Astrocyte of the hippocampus (primary cell): ENCODE data around the gene CNTNAP1.

Source experiments
- DNase-seq: peaks from one replicate; pipeline ENCODE4 v3.0.0; 2011; ENCODE audit warnings: low read depth, low spot score

Gene CNTNAP1

DNA sequence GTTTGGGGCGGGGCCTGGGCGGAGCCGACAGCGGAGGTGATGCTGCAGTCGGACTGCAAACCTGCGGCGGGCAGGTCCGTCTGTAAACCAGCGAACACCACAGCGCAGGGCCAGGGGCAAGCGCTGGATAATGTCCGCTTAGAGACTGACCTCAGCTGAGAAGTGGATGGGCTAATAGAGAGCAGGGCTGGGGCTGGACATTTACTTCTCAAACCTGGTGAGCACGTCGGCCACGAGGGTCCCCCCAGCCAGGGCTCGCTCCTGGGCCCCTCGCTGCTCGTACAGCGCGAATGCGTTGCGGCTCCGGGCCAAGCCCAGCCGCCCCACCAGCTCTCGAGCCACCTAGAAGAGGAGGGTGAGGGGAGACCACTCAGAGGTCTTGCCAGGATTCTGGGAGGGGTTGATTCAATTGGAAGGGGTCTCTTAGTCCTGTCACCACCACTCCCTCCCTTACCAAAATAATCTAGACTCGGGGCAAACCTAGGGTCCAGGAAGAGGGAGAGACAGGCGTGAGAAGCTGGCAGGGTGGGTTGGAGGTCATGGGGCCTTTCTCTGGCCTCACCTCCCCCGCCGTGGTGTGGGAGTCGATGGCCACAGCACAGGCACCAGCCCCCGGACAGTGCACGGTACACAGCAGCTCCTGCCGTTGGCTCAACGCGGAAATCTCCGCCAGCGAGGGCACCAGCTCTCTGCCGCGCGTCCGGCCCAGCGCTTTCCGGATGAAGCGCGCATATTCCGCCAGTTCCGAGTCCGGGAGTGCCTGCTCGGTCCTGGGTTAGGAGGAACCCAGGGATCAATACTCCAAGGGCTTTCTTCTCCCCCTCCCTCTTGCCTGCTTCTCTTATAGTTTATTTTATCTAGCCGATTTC is 11.3 kb upstream of the CNTNAP1 start:
- no peak for DNase-seq

DNA sequence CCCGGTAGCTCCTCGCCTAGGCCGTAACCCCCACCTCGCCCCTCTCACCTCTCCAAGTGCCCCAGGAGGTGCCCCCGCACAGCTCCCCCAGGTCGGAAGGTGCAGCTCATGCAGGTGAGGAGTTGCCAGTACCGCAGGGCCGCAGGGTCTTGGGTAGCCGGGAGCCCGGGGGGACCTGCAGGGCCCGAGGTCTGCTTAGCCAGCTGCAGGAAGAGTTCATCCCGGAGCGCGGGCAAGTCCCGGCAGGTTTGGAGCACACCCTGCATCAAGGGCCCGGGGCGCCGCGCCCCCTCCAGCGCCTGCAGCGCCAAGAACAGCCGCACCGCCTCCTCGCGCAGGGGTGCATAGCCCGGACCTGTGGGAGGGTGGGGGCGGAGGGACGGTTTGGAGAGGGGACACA is 10.3 kb upstream of the CNTNAP1 start:
- no peak for DNase-seq

DNA sequence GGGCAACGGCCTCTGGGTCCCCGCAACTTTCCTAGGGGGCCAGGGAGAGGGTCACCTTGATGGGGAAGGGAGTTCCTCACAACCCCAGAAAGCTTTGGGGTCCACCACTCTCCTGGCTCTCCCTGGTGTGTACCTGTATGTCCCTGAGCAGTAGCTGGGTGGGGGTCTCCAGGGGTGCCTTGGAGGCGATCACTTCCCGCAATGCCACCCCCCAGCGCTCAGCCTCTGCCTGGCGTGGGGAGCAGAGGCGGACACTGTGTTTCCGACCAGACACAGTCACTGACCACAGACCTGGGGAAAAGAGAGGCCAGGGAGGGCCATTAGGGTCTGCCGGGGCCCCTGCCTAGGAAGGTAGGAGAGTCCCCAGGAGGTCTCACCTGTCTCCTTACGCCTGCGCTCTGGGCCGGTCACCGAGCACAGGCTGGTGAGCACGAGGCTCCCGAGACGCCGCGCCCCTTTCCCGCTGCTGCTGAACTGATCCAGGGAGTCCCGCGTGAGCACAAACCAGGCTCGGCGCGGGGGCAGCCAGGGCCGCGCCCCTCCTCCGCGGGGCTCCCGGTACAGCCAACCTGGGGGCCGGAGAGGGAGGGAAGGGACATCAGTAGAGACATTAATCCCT is 9.0 kb upstream of the CNTNAP1 start:
- DNase-seq = no peak

DNA sequence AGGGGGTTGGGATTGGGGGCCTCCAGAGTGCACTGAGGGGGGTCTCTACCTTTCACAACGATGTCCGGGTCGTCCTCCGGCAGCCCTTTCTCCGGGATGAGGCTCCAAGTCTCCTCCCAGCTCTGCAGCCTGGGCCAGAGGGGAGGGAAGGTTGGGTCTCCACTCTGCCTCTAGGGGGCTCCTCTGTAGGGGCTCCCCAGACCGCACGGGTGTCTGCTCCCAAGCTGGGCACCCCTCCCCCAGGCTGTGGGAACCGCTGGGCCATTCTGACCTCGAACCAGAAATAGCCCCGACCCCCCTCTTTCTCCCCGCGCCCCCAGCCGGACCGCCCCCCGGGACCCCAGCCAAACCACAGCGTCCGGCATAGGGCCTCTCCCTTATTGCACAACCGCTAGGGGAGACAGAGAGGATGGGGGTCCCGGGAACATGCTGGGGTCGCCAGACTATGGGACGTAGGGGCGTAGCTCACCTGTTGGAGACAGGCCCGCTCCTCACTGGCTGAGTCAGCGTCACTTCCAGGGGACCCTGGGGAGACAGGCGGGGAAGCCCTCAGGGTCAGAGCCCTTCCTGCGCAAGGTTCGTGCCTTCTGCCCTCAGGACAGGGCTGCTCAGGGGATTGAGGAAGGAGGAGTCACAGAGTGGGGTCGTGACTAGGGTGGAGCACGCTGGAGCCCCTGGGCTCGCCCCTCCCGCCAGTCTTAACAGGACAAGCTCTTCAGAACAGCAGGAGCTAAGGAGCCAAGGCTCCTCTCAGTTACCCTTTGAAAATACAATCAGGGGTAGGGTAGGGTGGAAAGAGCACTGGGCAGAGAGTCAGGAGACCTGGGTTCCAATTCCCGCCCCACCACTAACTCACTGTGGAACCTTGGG is 8.2 kb upstream of the CNTNAP1 start:
- DNase-seq = peak; percentile 62

DNA sequence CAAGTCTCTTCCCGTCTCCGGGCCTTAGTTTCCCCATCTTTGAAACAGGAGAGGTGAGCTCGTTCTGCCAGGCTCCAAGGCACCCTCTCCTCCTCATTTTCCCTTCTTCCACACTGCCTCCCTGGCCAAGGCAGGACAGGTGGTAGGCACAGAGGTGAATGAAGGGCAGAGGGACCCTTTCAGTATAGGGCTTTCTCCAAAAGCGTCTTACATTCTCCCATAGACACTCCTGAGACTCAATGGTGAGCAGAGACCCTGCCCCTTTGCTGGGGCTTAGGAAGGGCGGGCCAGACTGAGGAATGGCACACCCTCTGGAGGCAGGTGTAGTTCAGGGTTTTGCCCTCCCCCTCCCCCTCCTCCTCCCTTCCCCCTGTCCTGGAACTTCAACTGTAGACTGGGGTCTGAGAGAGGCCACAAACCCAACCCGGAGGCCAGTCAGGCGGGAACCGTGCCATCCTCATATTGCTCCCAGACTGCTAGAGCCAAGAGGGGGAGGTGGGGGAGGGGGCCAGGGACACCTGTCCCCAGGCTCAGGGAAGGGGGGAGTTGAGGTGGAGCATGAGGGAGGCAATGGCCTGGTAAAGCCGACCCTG is 7.5 kb upstream of the CNTNAP1 start:
- no peak for DNase-seq

DNA sequence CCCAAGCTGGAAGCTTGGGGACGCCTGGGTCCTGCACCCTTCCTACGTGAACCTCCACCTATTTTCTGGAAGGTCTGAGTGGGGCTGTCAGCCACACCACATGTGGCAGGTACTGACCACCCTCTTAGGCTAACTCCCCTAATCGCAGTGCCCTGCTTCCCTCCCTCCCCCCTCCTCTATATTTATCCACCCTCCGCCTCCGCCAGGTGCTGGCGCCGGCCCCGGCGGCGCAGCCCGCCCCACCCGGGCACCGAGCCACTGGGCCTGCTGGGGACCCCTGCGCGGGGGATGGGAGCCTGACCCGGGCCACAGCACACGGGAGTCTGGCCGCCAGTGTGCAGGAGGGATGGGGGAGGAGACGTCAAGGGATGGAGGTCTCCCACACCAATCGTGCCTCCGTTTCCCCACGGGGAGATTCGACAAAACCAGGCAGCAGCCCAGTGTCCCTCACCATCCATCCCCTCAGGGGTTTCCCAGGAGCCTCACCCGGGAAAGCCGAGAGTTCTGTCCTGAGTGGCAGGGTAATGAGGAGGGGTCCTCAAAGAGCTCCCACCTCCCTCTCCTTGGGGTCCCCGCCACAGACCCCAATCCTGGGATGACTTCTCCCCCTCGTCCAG is 6.9 kb upstream of the CNTNAP1 start:
- peak; percentile 47 for DNase-seq

DNA sequence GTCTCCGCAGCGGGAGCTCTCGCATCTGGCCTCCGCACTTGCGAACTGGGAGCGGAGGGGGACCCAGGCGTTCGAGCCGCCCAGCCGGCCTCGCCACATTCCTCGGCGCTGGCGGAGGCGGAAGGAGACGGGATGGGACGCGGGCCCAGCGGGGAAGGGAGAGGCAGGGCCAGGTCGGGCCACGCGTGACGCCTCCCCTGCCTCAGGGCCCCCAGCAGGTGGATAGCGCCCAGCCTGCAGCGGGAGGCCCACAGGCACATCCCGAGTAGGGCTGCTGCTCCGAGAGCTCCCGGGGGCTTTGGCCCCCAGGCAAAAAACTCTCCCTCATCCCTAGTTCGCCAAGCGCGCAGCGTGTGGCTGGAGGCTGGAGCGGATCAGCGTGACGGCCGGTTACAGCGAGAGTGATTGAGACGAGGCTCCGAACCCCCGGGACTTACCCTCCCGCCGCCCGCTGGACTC is 6.3 kb upstream of the CNTNAP1 start:
- peak; percentile 76 for DNase-seq

DNA sequence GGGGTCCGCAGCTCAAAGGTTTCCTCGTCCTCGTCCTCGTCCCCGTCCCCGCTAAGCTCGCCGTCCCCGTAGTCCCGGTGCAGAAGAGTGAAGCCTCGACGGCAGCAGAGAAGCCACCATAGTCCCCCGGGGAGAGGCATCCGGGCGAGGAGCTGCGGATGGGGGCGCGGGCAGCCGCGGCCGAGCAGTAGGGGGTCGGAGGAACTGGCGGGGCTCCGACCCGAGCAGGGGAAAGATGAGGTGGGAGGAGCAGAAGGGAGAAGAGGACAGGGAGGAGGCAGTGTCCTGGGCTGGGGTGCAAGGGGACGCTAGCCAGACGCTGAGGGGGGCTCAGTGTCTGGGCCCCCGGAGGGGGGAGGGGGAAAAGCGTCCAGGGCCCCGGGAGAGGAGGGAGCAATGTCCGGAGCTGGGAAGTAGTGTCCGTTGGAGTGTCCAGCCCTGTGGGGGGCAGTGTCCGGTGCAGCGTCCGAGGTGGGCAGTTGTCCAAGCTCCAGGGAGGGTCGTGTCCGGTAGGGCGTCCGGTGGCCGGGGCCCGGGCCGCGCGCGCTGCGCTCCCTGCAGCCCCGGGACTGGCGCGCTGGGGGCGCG is 5.8 kb upstream of the CNTNAP1 start, which contains the start of gene PLEKHH3:
TSS of gene PLEKHH3 (minus strand) at position 571 of the 588 bp plus-strand sequence. CDS start at position 140, 431 bp downstream.
- DNase-seq = no peak

DNA sequence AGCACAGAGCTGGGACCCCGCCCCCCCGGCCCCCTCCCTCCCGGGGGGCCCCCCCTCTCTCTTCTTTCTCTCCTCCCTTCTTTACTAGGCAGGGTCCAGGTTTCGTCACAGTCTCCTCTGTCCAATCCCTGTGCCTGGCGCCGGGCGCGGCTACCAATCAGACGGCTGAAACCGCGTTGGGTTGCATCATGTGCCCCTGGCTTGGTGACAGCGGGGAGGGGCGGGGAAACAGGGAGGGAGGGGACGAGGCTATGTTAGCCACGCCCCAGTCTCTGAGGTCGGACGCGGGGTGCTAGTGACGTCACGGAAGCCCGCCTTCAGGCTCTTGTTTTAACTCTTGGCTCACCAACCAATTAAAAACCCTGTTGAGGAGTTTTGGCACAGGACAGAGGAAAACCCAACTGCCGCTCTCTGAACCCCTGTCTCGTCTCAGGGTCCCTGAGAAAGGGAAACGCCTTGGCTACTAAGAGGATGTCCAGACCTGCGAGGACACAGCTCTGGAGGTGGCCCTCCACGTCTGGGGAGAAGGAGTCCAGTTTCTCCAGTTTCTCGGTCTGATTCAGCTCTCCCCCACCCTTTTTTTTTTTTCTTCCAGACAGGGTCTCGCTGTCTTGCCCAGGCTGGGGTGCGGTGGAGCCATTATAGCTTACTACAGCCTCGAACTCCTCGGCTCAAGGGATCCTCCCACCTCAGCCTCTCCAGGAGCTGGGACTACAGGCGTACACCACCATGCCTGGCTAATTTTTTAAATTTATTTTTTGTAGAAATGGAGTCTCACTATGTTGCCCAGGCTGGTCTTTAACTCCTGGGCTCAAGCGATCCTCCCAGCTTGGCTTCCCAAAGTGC is 5.1 kb upstream of the CNTNAP1 start:
- DNase-seq = peak; percentile 100

DNA sequence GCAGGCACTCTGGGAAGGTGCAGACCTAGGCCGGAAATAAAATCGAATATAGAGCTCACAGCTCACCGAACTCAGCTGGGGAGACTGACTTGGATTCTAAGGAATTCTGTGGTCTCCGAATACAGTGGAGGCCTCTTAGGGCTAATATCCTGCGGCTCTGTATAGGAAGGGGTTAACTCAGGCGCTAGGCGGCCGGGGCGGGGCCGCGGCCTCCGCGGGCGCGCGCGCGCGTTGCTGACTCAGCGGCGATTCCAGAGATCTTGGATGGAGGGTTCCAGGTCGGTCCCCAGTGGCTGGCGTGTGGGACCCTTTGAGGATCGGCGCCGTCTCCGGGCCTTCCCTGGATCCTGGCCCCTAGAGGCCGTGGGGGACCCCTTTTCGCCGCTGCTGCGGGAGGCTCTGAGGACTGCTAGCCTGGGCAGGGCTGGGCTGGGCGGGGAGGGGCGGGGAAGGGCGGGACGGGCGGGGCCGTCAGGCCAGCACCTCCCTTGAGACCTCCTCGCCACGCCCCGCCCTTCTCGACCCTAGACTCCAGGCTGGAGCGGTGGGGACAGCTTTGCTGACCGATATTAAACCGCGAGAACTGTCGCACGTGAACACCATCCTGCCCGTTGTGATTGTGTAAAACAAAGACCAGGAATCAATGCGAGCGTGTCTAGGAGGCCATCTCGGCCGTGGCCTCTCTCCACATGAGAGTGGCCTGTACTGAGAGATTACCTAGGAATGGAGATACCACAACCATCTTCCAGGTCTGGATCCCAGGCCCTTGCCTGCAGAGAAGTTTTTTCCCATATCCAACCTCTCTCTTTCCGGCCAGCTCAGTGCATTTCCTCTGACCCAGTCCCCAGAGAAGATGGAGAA is 4.2 kb upstream of the CNTNAP1 start:
- DNase-seq = peak; percentile 96

DNA sequence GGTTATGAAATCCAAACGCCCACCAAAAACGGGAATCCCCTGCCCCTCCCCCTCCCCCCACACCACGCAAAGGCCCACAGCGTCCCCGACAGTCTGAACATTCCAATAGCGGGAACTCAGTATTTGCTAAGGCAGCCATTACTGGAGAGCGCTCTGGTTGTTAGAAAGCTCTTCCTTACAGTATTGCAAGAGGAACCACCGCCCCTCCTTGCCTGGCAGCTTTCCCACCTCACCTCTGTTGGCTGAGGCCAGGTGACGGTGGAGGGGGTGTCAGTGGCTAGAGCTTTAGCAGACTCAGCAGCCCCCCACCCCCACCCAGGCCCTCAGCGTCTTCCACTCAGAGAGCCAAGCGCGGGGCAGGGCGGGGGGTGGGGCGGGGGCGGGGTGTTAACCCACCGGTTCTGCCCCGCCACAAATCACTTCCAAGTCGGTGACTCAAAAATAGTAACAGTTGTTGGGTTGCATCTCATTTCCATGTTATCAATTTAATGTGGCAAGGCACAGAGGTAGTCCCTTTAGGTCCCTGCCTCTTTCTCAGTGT is 3.3 kb upstream of the CNTNAP1 start:
- DNase-seq = peak; percentile 49

DNA sequence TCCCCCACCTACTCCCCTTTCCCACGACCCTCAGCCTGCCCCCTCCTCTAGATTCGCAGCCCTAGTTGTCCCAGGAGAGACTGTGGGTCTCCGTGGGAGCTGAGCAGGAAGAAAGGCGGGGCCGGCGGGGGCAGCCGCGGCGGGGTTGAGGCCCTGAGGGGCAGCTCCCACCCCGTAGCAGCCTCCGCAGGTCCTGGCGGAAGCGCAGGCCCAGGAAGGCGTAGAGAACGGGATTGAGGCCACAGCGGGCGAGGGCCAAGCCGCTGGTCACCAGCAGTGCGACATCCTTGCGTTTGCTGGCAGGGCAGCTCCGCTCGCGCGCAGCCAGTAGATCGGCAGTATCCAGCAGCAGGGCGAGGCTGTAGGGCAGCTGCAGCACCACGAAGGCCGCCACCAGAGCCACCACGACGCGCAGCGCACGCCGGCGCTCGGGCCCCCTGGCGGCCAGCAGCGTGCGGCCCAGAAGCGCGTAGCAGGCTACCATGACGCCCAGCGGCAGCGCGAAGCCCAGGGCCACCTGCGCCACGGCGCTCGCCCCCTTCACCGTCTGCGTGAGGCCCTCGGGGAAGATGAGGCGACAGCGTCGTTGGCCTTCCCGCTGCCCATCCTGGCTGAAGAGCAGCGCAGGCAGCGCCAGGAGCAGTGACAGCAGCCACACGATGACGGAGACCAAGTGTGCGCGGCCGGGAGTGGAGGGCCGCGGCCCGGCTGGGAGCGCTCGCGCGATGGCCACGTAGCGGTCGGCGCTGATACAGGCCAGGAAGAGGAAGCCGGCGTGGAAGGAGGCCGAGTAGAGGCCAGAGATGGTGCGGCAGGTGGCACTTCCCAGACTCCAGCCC is 2.6 kb upstream of the CNTNAP1 start:
- peak; percentile 92 for DNase-seq

DNA sequence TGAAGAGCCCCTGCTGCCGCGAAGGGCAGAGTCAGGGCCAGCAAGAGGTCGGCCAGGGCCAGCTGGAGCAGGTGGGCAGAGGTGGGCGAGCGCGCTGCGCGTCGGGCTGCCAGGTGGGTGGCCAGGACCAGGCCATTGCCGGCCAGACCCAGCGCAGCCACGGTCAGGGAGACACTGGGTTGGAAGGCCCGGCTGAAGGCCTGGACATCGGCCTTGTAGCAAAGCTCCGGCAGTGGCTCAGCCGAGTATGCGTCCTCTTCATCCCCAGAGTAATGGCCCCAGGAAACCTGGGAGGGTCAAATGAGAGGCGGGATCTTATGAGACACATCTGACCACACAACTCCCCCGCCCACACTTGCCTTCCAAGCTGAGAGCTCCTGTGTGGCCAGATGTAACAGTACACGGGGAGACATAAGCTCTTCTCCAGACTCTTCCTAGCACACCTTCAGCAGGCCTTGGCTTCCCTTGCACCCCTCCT is 2.0 kb upstream of the CNTNAP1 start:
- DNase-seq = no peak

DNA sequence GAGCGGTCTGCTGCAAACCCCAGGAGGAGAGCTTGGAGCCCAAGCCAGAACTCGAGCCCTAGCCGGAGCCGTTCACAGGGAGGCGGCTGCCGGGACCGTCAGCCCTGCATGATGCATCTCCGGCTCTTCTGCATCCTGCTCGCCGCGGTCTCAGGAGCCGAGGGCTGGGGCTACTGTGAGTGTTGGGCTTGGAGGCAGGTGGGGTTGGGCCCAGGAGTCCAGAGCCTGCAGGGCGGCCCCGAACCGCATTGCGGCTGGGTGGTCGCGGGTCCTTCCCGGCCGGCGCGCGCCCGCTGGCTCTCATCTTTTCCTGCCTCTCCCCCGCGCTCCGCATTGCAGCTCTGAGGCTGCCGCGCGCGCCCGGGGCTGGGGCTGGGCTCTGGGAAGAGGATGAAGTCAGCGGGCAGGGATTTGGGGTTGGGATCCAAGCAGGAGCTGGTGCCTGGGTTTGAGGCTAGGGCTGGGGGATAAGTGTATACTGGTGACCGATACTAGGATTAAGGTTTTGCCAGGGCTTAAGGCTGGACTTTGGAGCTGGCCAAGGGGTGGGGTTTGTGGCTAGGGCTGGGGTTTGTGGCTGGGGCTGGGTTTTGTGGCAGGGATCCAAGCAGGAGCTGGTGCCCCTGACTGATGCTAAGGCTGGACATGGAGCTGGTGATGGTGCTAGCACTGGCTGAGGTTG is 532 bp downstream of the CNTNAP1 start:
- peak; percentile 76 for DNase-seq

DNA sequence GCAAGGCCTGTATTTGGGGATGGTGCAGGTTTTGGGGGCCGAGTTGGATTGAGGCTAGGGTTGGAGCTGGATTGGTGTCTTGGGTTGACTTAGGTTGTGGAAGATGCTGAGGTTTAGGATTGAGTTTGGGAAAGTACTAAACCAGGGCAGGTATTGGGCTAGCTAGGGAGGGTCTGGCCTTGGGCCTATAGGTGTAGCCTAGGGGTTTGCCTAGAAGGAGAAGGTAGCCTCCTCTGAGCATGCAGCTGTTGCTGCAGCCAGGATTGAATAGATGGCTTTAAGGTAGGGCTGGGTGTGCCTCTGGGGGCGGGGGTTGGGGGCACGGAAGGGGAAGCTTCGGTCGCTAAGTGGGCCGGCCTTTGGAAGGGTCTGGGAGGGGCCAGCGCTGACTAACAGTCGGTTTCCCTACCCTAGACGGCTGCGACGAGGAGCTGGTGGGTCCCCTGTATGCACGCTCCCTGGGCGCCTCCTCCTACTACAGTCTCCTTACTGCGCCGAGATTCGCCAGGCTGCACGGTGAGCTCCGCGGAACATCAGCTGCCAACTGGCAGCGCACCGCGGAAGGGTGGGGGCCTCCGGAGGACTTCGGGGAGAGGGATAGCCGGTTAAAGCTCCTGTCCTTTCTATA is 1.2 kb downstream of the CNTNAP1 start:
- peak; percentile 34 for DNase-seq

DNA sequence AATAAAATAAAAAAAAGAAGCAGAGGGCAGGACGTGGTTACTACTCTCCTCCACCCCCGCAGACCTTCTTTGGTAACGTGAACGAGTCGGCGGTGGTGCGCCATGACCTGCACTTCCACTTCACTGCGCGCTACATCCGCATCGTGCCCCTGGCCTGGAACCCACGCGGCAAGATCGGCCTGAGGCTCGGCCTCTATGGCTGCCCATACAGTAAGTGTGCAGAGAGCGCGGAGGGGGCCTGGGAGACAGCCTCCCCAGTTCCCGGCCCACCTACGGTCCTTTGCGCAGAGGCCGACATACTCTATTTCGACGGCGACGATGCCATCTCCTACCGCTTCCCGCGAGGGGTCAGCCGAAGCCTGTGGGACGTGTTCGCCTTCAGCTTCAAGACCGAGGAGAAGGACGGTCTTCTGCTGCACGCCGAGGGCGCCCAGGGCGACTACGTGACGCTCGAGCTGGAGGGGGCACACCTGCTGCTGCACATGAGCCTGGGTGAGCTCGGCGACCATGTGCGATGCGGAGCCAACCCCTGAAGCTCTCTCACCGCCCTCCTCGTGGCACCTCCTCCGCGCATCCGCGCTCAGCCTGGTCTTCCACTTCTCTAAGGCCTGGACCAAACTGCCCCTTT is 2.7 kb downstream of the CNTNAP1 start:
- DNase-seq = no peak
